Epithelial cell of prostate (primary cell): ENCODE results near the gene LLGL2.

Source experiments
- DNase-seq: peaks from one replicate; pipeline ENCODE4 v3.0.0-alpha.2; 2011; ENCODE audit warnings: low read depth, low spot score
- H3K27ac ChIP-seq: fragments of 450-650 bp; 2 replicates; pipeline ENCODE4 v1.5.1; 2017; ENCODE audit warnings: mild to moderate bottlenecking

LLGL2 gene

GRCh38 chr17:75604034-75604695 is 78.7 kb downstream of the LLGL2 start:
- DNase-seq: no peak
- H3K27ac ChIP-seq: peak overlapping the region; percentile 20

DNA sequence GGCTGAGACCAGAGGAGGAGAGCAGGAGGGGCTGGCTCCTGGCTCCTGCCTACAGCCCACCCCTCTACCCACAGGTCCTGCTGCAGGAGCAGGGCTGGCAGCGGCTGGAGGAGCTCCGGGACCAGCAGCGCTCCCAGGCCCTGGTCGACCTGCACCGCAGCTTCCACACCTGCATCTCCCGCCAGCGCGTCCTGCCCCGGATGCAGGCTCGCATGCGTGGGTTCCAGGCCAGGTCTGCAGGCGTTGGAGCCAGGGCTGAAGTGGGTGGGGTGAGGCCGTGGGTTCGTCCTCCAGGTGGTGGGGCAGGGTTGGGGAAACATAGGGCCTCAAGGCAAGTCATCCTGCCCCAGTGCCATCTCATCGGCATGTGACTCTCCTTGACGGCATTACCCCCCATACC is 80.3 kb downstream of the LLGL2 start:
- DNase-seq: no peak
- no peak overlapping the region for H3K27ac ChIP-seq

DNA sequence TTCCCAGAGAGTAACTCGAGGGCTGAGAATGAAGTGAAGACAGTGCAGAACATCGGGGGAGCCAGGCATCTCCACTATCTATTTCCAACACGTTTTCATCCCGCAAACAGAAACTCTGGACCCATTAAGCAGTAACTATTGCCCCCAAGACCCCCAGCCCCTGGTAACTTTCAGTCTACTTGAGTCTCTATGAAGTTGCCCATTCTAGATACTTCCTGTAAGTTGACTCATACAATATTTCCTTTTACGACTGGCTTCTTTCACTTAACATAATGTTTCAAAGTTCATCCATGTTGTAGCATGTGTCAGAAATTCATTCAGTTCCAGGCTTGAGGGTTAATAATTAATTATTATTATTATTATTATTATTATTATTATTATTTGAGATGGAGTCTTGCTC is 81.6 kb downstream of the LLGL2 start:
- DNase-seq: no peak
- H3K27ac ChIP-seq: no peak overlapping the region

- no peak for DNase-seq
- no peak overlapping the region for H3K27ac ChIP-seq
Observed at GRCh38 chr17:75610103-75610984, 84.8 kb downstream of the LLGL2 start.

DNA sequence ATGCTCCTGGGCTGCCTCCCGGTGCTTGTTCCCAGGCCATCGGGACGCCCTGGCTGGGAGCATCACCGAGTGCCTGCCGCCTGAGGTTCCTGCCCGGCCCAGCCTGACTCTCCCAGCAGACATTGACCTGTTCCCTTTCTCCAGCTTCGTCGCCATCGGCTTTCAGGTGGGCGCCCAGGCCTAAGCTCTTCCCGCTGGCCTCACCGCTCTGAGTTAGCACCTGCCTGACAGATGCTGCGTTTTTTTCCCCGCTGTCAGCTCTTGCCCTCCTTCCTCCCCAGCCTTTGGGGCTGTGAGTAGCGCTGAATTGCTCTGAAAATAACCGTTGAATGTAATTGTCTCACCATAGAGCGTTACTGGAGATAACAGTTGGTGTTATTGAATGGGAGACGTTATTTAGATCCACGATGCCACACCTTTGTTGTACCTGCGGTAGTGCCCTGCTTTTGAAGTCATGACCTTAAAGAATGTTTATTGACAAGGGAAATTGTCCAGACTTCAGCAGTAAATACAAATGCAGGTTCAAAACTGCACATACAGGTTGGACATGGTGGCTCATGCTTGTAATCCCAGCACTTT is 86.4 kb downstream of the LLGL2 start:
- no peak for DNase-seq
- no peak overlapping the region for H3K27ac ChIP-seq

GRCh38 chr17:75612906-75613626 is 87.6 kb downstream of the LLGL2 start:
- no peak overlapping the region for H3K27ac ChIP-seq
- no peak for DNase-seq

- DNase-seq: no peak
- no peak overlapping the region for H3K27ac ChIP-seq
Observed at GRCh38 chr17:75614006-75614405, 88.5 kb downstream of the LLGL2 start.

- no peak for DNase-seq
- H3K27ac ChIP-seq: no peak overlapping the region
Observed at GRCh38 chr17:75614556-75615270, 89.2 kb downstream of the LLGL2 start.

DNA sequence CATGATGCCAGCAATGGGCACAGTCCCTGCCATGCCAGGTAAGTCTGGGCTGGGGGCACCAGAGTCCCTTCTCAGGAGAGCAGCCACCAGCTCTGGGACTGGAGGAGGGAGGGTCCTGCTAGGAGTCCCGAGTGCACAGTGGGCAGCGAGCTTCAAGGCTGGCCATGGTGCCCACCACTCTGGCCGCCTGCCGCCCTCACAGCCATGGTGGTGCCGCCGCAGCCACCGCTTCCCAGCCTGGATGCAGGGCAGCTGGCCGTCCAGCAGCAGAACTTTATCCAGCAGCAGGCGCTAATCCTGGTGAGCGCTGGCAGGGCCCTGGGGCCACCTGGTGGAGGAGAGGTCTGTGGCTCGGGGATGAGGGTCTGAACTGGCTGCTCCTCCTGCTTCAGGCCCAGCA is 89.8 kb downstream of the LLGL2 start:
- DNase-seq: no peak
- H3K27ac ChIP-seq: no peak overlapping the region

GRCh38 chr17:75616521-75617122 is 91.1 kb downstream of the LLGL2 start:
- no peak overlapping the region for H3K27ac ChIP-seq
- no peak for DNase-seq

DNA sequence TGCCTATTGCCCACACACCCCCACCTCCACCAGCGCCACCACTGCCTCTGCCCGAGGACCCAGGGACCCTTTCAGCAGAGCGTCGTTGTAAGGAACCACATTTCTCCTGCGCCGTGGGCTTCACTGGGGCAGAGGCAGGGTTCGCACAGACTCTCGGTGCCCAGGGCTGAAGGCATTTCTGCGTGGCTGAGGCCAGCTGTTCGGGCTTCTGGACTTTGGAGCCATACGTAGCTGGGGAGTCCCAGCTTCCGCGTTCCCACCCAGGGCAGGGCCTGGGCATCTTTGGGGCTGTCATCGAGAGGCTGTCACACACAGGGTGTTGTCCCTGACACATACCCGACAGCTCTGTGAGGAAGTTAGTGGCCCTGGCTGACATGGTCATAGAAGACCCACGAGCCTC is 91.7 kb downstream of the LLGL2 start:
- DNase-seq: no peak
- H3K27ac ChIP-seq: no peak overlapping the region

DNA sequence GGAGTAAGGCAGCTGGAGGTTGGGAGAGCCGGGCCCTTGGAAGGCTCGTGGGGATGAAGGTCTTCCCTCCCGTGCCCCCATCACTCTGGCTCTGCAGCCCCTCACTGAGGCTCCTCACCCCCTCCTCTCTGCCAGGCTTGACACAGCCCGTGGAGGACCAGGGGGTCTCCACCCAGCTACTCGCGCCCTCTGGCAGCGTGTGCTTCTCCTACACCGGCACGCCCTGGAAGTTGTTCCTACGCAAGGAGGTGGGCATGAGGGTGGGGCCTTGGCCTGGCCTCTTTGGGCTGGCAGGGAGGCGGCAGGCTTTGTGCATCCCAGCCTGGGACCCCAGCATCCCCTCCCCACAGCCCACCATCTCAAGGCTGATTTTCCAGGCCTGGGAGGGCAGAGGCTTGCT is 92.2 kb downstream of the LLGL2 start:
- no peak for DNase-seq
- no peak overlapping the region for H3K27ac ChIP-seq

DNA sequence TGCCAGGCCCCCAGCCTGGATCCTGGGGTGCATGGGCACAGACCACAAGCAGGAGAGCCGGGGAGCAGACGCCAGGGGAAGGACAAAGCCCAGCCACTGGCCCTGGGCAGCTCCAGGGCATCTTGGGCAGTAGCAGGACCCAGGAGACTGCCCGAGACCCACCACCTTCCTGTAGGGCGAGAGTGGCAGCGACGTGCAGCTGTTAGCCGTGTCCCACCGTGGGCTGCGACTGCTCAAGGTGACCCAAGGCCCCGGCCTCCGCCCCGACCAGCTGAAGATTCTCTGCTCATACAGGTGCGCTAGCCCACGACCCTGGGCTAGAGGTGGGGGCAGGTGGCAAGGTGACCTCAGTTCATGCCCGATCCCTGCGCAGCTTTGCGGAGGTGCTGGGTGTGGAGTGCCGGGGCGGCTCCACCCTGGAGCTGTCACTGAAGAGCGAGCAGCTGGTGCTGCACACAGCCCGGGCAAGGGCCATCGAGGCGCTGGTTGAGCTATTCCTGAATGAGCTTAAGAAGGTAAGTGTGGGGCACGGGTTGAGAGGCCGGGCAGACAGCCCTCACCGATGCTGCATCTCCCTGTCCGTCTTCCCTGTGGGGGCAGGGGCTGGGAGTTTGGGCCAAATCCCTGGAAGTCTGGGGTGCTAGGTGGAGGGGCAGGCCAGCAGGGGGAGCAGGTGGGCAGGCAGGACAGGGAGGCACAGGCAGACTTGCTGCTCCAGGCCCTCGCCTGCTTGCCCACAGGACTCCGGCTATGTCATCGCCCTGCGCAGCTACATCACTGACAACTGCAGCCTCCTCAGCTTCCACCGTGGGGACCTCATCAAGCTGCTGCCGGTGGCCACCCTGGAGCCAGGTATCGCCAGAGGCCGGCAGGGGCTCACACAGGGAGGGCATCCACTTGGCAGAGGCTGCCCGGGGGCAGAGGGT is 94.3 kb downstream of the LLGL2 start:
- no peak for DNase-seq
- H3K27ac ChIP-seq: no peak overlapping the region

GRCh38 chr17:75621489-75621888 is 96.0 kb downstream of the LLGL2 start:
- DNase-seq: no peak
- H3K27ac ChIP-seq: no peak overlapping the region

GRCh38 chr17:75622076-75622475 is 96.6 kb downstream of the LLGL2 start:
- H3K27ac ChIP-seq: no peak overlapping the region
- DNase-seq: no peak

DNA sequence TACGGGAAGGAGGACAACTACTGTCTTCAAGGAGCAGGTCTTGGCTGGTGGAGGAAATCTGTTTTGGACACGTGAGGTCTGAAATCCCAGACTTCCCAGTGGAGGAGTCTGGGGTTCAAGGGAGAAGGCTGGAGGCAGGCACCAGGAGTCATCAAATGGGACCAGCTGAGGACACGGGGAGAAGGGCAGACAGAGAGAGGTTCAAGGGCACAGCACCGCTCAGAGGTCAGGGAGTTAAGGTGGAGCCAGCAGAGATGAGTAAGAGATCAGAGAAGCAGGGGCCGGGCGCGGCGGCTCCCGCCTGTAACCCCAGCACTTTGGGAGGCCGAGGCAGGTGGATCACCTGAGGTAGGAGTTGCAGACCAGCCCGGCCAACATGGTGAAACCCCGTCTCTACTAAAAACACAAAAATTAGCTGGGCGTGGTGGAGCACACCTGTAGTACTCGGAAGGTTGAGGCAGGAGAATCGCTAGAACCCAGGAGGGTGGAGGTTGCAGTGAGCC is 97.3 kb downstream of the LLGL2 start:
- no peak overlapping the region for H3K27ac ChIP-seq
- no peak for DNase-seq

DNA sequence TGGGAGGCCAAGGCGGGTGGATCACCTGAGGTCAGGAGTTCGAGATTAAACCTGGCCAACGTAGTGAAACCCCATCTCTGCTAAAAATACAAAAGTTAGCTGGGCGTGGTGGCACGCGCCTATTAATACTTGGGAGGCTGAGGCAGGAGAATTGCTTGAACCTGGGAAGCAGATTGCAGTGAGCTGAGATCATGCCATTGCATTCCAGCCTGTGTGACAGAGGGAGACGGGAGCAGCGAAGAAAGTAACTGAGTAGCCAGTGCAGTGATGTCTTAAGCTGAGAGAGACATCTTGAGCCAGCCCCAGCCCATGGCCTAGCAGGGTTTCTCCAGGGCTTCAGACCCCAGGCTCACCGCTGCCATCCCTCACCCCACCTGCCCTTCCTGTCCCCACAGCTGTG is 97.9 kb downstream of the LLGL2 start:
- no peak for DNase-seq

GRCh38 chr17:75624021-75624420 is 98.5 kb downstream of the LLGL2 start:
- H3K27ac ChIP-seq: no peak overlapping the region
- DNase-seq: no peak

More for the DNA sequence above, 97.9 kb downstream of the LLGL2 start:
- no peak overlapping the region for H3K27ac ChIP-seq
